Measurements from ENCODE around the gene FOSL1.

GRCh38 chr11:65849366-65849765 lies 50.8 kb downstream of the FOSL1 start:
- no peak for TF ChIP-seq CTCF (conservative IDR thresholded peaks at IDR 0.05 in 1 of 2, IDR thresholded peaks at IDR 0.05 in 1 of 2; ENCODE audit: low read depth in 1 of 2, low read length in 2 of 2)
- no peak for TF ChIP-seq EZH2 (IDR thresholded peaks at IDR 0.05; ENCODE audit: low read length, missing control alignments)
